Stimulated activated CD4-positive, alpha-beta T cell treated with anti-CD3 and anti-CD28 coated beads, Interleukin-1b, Interleukin-23, amount 100 ng/mL, for 1 hour (primary cell): ENCODE data around the gene ADGRE1.
"Not testable (repeated sequence)": the region's sequence is repeated elsewhere in the genome, so short reads cannot be mapped to it uniquely, and the experiment has no call there.

Source experiments
- DNase-seq, 2 donors: peaks; one replicate each; pipeline ENCODE4 v3.0.0-alpha.2; 2020; ENCODE audit warnings: low read depth in 2 of 2

ADGRE1 gene

GRCh38 chr19:6887316-6887715, at the start of gene ADGRE1:
Gene ADGRE1, plus strand, starts transcription at chr19:6887579. Its CDS starts 30 bp downstream, at chr19:6887609.
- DNase-seq, result no peak

- DNase-seq, result no peak
Measured at GRCh38 chr19:6838062-6838655, 49.2 kb upstream of the ADGRE1 start.

GRCh38 chr19:6842871-6843607, 44.3 kb upstream of the ADGRE1 start:
- no peak for DNase-seq

- no peak for DNase-seq
Measured at GRCh38 chr19:6847828-6848200, 39.6 kb upstream of the ADGRE1 start.

GRCh38 chr19:6848986-6849385, 38.4 kb upstream of the ADGRE1 start:
- DNase-seq, result no peak

- DNase-seq, result no peak
Measured at GRCh38 chr19:6849876-6850275, 37.5 kb upstream of the ADGRE1 start.

GRCh38 chr19:6851359-6851758, 36.0 kb upstream of the ADGRE1 start:
- no peak for DNase-seq

GRCh38 chr19:6852001-6852400, 35.4 kb upstream of the ADGRE1 start:
- DNase-seq, result no peak

GRCh38 chr19:6853868-6854267, 33.5 kb upstream of the ADGRE1 start:
- no peak for DNase-seq

- no peak for DNase-seq
Measured at GRCh38 chr19:6854758-6855157, 32.6 kb upstream of the ADGRE1 start.

GRCh38 chr19:6856749-6857372, 30.5 kb upstream of the ADGRE1 start:
- no peak for DNase-seq

GRCh38 chr19:6861683-6862286, 25.6 kb upstream of the ADGRE1 start:
- no peak for DNase-seq

- peak; percentile 82 for DNase-seq
Measured at GRCh38 chr19:6862673-6863078, 24.7 kb upstream of the ADGRE1 start.

GRCh38 chr19:6864325-6864940, 22.9 kb upstream of the ADGRE1 start:
- no peak for DNase-seq

- DNase-seq, result no peak
Measured at GRCh38 chr19:6865849-6866248, 21.5 kb upstream of the ADGRE1 start.

- no peak for DNase-seq
Measured at GRCh38 chr19:6866741-6867151, 20.6 kb upstream of the ADGRE1 start.

- no peak for DNase-seq
Measured at GRCh38 chr19:6868351-6868750, 19.0 kb upstream of the ADGRE1 start.

GRCh38 chr19:6869151-6869882, 18.1 kb upstream of the ADGRE1 start:
- not testable (repeated sequence) for DNase-seq

- DNase-seq, result no peak
Measured at GRCh38 chr19:6873708-6874431, 13.5 kb upstream of the ADGRE1 start.

- no peak for DNase-seq
Measured at GRCh38 chr19:6875218-6875617, 12.2 kb upstream of the ADGRE1 start.

GRCh38 chr19:6876748-6877147, 10.6 kb upstream of the ADGRE1 start:
- no peak for DNase-seq
